Thymus (tissue), 11 donors: ENCODE data around the gene OR2L8. TPM values are rescaled to one million over a fixed set of nuclear protein-coding genes. Genes with fewer than 3 reads are reported as not detected.

Experiments used
- DNase-seq, 9 donors: peaks; one replicate each; pipeline ENCODE4 v3.0.0-alpha.2; 2013; ENCODE audit warnings: low spot score in 9 of 9, low read depth in 6 of 9, missing footprints in 1 of 9
- H3K27ac ChIP-seq, 2 donors: one replicate each; pipeline ENCODE4 v1.5.1; 2013; ENCODE audit warnings: control low read depth in 1 of 2, low read depth in 1 of 2, low read length in 1 of 2, mild to moderate bottlenecking in 1 of 2, moderate library complexity in 1 of 2
- H3K27me3 ChIP-seq, 2 donors: one replicate each; pipeline ENCODE4 v1.5.1; 2013; ENCODE audit warnings: low read length in 1 of 2; ENCODE audit not compliant: control insufficient read depth in 2 of 2, insufficient read depth in 1 of 2
- H3K36me3 ChIP-seq, 2 donors: one replicate each; pipeline ENCODE4 v1.5.1; 2013; ENCODE audit warnings: low read length in 1 of 2, mild to moderate bottlenecking in 1 of 2, moderate library complexity in 1 of 2; ENCODE audit not compliant: control insufficient read depth in 2 of 2, insufficient read depth in 2 of 2
- H3K4me1 ChIP-seq, 2 donors: one replicate each; pipeline ENCODE4 v1.5.1; 2013; ENCODE audit warnings: low read length in 2 of 2; ENCODE audit not compliant: control insufficient read depth in 2 of 2, insufficient read depth in 2 of 2
- H3K4me3 ChIP-seq, 2 donors: one replicate each; pipeline ENCODE4 v1.5.1; 2013; ENCODE audit warnings: low read length in 2 of 2, control low read depth in 1 of 2, mild to moderate bottlenecking in 1 of 2
- H3K9me3 ChIP-seq, 2 donors: one replicate each; pipeline ENCODE4 v1.5.1; 2013; ENCODE audit warnings: low read length in 1 of 2, mild to moderate bottlenecking in 1 of 2; ENCODE audit not compliant: control insufficient read depth in 2 of 2, insufficient read depth in 1 of 2
- WGBS: extraction: QIAGEN DNeasy Blood & Tissue Kit; methylation state at CpG from one replicate; pipeline ENCODE4 v1.1.7; 2013; 5-methylcytosine and 5-hydroxymethylcytosine counted together
- polyA plus RNA-seq: library from polyadenylated mRNA; stranded (reverse); fragments of 200-250 nt; gene quantifications from one replicate; pipeline ENCODE4 v1.2.3, GENCODE V29; 2013
- total RNA-seq: library from RNA; stranded (reverse); fragments of 120-200 nt; gene quantifications from one replicate; pipeline ENCODE4 v1.2.4, GENCODE V29; 2013
- donor health status: healthy.

The OR2L8 gene
- total and polyA plus RNA-seq, 2 donors, result not detected

GRCh38 chr1:247961791-247962190 lies 13.1 kb downstream of the OR2L8 start:
- no peaks in the 10 kb centered on the region for H3K27me3 ChIP-seq
- H3K36me3 ChIP-seq, result no peaks in the 10 kb centered on the region
- no peak for DNase-seq
- no peaks in the 10 kb centered on the region for H3K4me1 ChIP-seq
- H3K4me3 ChIP-seq, result no peak overlapping the region
- 64% methylated on average over 3 of the region's 3 CpGs for WGBS
- H3K27ac ChIP-seq, result no peak overlapping the region
- H3K9me3 ChIP-seq, result no peaks in the 10 kb centered on the region

DNA sequence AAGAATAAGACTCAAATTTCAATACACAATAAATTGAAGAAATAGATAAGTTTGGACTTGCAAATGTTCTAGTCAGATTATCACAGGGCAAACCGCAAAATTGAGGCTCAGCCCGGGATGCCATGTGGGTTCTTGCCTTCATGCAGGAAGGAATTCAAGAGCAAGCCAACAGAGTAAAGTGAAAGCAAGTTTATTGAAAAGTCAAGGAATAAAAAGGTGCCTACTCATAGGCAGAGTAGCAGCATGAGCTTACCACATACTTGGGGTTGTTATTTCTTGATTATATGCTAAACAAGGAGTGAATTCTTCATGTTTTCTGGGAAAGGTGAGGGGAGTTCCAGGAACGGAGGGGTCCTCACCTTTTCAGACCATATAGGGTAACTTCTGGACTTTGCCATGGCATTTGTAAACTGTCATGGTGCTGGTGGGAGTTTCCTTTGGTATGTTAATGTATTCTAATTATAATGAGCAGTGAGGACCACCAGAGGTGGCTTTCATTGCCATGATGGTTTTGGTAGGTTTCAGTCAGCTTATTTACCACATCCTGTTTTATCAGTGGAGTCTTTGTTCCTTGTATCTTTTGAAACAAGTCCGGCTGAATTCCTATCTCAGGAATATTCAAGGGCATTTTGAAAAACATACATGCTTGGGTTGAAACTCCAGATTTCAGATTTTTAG lies 14.4 kb downstream of the OR2L8 start:
- Histone ChIP-seq H3K4me3 (no peak overlapping the region), H3K27ac (no peak overlapping the region), H3K27me3 (no peaks in the 10 kb centered on the region), H3K4me1 (no peaks in the 10 kb centered on the region), H3K36me3 (no peaks in the 10 kb centered on the region), H3K9me3 (no peaks in the 10 kb centered on the region)
- no peak for DNase-seq
- 38% methylated on average over 4 of the region's 4 CpGs for WGBS

GRCh38 chr1:247964933-247965332 lies 16.3 kb downstream of the OR2L8 start, which contains the start of gene OR2AK2:
Gene OR2AK2, plus strand, starts transcription at chr1:247965233. Its CDS starts 144 bp downstream, at chr1:247965377.
- Histone ChIP-seq H3K4me1 (no peaks in the 10 kb centered on the region), H3K27me3 (no peaks in the 10 kb centered on the region), H3K9me3 (no peaks in the 10 kb centered on the region), H3K27ac (no peak within 1 kb of the TSS), H3K4me3 (no peak within 1 kb of the TSS), H3K36me3 (no peaks in the 10 kb centered on the region)
- DNase-seq, result no peak
- 97% methylated on average over 2 of the region's 2 CpGs for WGBS

DNA sequence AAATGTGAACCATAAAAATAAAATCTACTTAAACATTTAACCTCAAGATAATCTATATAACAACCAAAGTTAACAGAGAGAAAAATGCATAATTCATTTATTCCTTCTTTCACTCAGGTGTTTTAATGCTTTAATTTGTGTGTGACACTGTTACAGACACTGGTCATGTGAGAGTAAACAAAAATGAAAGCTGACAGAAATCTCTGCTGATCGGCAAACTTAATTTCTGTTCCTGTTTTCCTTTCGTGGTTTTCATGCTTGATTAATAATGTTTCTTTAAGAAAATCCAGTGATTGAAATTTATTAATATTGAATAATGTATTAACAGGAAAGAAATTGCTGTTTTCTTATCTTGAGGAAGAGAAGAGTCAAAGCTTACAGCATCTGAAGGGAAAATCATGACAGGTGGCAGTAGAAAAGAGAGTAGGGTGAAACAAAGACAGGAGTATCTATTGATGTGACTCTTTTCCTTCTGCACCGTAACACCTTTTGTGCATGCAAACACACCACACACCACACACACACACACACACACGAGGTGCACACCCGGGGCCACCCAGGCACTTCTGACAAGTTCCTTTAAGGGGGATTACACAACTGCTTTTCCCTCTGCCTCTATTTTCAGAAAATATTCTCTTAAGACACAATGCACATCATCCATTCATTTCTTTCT lies 18.0 kb downstream of the OR2L8 start:
- Histone ChIP-seq H3K4me3 (no peak overlapping the region), H3K9me3 (no peaks in the 10 kb centered on the region), H3K27me3 (no peaks in the 10 kb centered on the region), H3K4me1 (no peaks in the 10 kb centered on the region), H3K36me3 (no peaks in the 10 kb centered on the region), H3K27ac (no peak overlapping the region)
- no peak for DNase-seq
- WGBS, result 41% methylated on average over 5 of the region's 5 CpGs

GRCh38 chr1:247992986-247993385 lies 44.3 kb downstream of the OR2L8 start:
- Histone ChIP-seq H3K9me3 (no peaks in the 10 kb centered on the region), H3K4me1 (no peaks in the 10 kb centered on the region), H3K27me3 (no peaks in the 10 kb centered on the region), H3K4me3 (no peak overlapping the region), H3K27ac (no peak overlapping the region), H3K36me3 (no peaks in the 10 kb centered on the region)
- DNase-seq, result no peak
- WGBS, result 13% methylated on average over 2 of the region's 2 CpGs

- no peak overlapping the region for H3K4me3 ChIP-seq
Observed at GRCh38 chr1:247998811-247999210, 50.2 kb downstream of the OR2L8 start.

More at GRCh38 chr1:247998811-247999210, 50.2 kb downstream of the OR2L8 start:
- H3K9me3 ChIP-seq, result no peaks in the 10 kb centered on the region
- no peak for DNase-seq
- H3K27me3 ChIP-seq, result no peaks in the 10 kb centered on the region
- 85% methylated on average over 2 of the region's 2 CpGs for WGBS
- no peaks in the 10 kb centered on the region for H3K36me3 ChIP-seq
- H3K4me1 ChIP-seq, result no peaks in the 10 kb centered on the region
- H3K27ac ChIP-seq, result no peak overlapping the region

Other genes starting within 250 kb of the OR2L8 start
- gene OR6F1, start 232.2 kb upstream of the OR2L8 start, total RNA-seq, result not detected
- not detected for gene OR6F1, start 232.2 kb upstream of the OR2L8 start, polyA plus RNA-seq
- not detected for gene OR14K1, start 210.2 kb upstream of the OR2L8 start, total RNA-seq
- not detected for gene OR14K1, start 210.2 kb upstream of the OR2L8 start, polyA plus RNA-seq
- gene OR14A2, start 200.7 kb upstream of the OR2L8 start, total RNA-seq, result not detected
- not detected for gene OR14A2, start 200.7 kb upstream of the OR2L8 start, polyA plus RNA-seq
- gene OR1C1, start 188.3 kb upstream of the OR2L8 start, total RNA-seq, result not detected
- gene OR1C1, start 188.3 kb upstream of the OR2L8 start, polyA plus RNA-seq, result not detected
- not detected for gene OR14A16, start 124.7 kb upstream of the OR2L8 start, total RNA-seq
- not detected for gene OR14A16, start 124.7 kb upstream of the OR2L8 start, polyA plus RNA-seq
- gene OR11L1, start 107.0 kb upstream of the OR2L8 start, total RNA-seq, result not detected
- not detected for gene OR11L1, start 107.0 kb upstream of the OR2L8 start, polyA plus RNA-seq
- 0.66 TPM for gene TRIM58, start 91.7 kb upstream of the OR2L8 start, total RNA-seq
- 0.14 TPM for gene TRIM58, start 91.7 kb upstream of the OR2L8 start, polyA plus RNA-seq
- gene OR2W3, start 53.3 kb upstream of the OR2L8 start, total RNA-seq, result 0.09 TPM
- gene OR2W3, start 53.3 kb upstream of the OR2L8 start, polyA plus RNA-seq, result 0.09 TPM
- gene OR2T8, start 28.6 kb upstream of the OR2L8 start, total RNA-seq, result not detected
- 0.02 TPM for gene OR2T8, start 28.6 kb upstream of the OR2L8 start, polyA plus RNA-seq
- gene OR2AJ1, start 24.0 kb upstream of the OR2L8 start, total RNA-seq, result not detected
- not detected for gene OR2AJ1, start 24.0 kb upstream of the OR2L8 start, polyA plus RNA-seq
- gene OR2AK2, start 16.4 kb downstream of the OR2L8 start, total RNA-seq, result 0.09 TPM
- not detected for gene OR2AK2, start 16.4 kb downstream of the OR2L8 start, polyA plus RNA-seq
- 0.05 TPM for gene OR2L5, start 64.8 kb downstream of the OR2L8 start, total RNA-seq
- 0.02 TPM for gene OR2L5, start 64.8 kb downstream of the OR2L8 start, polyA plus RNA-seq
- under 0.01 TPM for gene OR2L2, start 81.2 kb downstream of the OR2L8 start, total RNA-seq
- 0.14 TPM for gene OR2L2, start 81.2 kb downstream of the OR2L8 start, polyA plus RNA-seq
- gene OR2L3, start 98.0 kb downstream of the OR2L8 start, total RNA-seq, result not detected
- not detected for gene OR2L3, start 98.0 kb downstream of the OR2L8 start, polyA plus RNA-seq
- gene OR2L13, start 146.3 kb downstream of the OR2L8 start, total RNA-seq, result 0.05 TPM
- gene OR2L13, start 146.3 kb downstream of the OR2L8 start, polyA plus RNA-seq, result 0.05 TPM
- not detected for gene OR2M5, start 196.3 kb downstream of the OR2L8 start, total RNA-seq
- gene OR2M5, start 196.3 kb downstream of the OR2L8 start, polyA plus RNA-seq, result not detected
- not detected for gene OR2M2, start 226.0 kb downstream of the OR2L8 start, total RNA-seq
- not detected for gene OR2M2, start 226.0 kb downstream of the OR2L8 start, polyA plus RNA-seq
- not detected for gene OR2M3, start 248.4 kb downstream of the OR2L8 start, total RNA-seq
- gene OR2M3, start 248.4 kb downstream of the OR2L8 start, polyA plus RNA-seq, result not detected